Measurements from ENCODE around the gene GPR150.

DNA sequence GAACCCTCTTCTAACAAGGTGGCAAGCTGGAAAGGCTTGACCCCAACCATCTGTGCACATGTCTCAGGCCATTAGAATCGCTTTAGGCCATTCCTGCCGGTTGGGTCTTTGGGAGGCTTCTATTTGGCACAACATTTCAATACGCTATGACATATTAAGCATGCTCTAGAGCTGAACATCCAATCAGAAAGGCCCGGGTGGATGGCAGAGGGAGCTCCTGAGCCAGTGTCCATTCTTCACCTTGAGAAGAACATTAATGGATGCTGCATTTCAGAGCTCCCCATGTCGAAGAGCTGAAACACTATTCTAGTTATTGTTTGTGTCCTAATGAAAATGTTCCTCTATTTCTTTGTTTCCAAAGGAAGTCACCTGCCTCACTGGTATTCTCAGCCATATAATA lies 50.1 kb downstream of the GPR150 start:
- TF ChIP-seq, protein P1, sequence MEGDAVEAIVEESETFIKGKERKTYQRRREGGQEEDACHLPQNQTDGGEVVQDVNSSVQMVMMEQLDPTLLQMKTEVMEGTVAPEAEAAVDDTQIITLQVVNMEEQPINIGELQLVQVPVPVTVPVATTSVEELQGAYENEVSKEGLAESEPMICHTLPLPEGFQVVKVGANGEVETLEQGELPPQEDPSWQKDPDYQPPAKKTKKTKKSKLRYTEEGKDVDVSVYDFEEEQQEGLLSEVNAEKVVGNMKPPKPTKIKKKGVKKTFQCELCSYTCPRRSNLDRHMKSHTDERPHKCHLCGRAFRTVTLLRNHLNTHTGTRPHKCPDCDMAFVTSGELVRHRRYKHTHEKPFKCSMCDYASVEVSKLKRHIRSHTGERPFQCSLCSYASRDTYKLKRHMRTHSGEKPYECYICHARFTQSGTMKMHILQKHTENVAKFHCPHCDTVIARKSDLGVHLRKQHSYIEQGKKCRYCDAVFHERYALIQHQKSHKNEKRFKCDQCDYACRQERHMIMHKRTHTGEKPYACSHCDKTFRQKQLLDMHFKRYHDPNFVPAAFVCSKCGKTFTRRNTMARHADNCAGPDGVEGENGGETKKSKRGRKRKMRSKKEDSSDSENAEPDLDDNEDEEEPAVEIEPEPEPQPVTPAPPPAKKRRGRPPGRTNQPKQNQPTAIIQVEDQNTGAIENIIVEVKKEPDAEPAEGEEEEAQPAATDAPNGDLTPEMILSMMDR (IDR thresholded peaks at IDR 0.05; ENCODE audit: low read depth, low read length), result no peak
- TF ChIP-seq POLR2A (IDR thresholded peaks at IDR 0.05; ENCODE audit: extremely low read depth, insufficient read length), result no peak
- TF ChIP-seq, protein P2, sequence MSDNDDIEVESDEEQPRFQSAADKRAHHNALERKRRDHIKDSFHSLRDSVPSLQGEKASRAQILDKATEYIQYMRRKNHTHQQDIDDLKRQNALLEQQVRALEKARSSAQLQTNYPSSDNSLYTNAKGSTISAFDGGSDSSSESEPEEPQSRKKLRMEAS (IDR thresholded peaks at IDR 0.05; ENCODE audit: low read depth, low read length), result no peak
- TF ChIP-seq MYC (IDR thresholded peaks at IDR 0.05; ENCODE audit: low read depth, low read length), result no peak
